ENCODE data around the gene RAMP3.

GRCh38 chr7:45163692-45164052 lies 6.1 kb downstream of the RAMP3 start:
- TF ChIP-seq CTCF (IDR thresholded peaks at IDR 0.05; ENCODE audit: insufficient read depth, low read depth, low read length) (no peak), EZH2 (IDR thresholded peaks at IDR 0.05; ENCODE audit: insufficient read depth, low read length) (no peak)

Measured in astrocyte (in vitro differentiated cells and primary cell).